Stimulated activated CD8-positive, alpha-beta memory T cell treated with anti-CD3 and anti-CD28 coated beads, Interleukin-15, amount 100 ng/mL, for 4 hours (primary cell): Measurements from ENCODE around the gene GRIP1.

Source experiments
- DNase-seq, 2 donors: peaks; one replicate each; pipeline ENCODE4 v3.0.0-alpha.2; 2020; ENCODE audit warnings: low read depth in 2 of 2

GRIP1 gene

DNA sequence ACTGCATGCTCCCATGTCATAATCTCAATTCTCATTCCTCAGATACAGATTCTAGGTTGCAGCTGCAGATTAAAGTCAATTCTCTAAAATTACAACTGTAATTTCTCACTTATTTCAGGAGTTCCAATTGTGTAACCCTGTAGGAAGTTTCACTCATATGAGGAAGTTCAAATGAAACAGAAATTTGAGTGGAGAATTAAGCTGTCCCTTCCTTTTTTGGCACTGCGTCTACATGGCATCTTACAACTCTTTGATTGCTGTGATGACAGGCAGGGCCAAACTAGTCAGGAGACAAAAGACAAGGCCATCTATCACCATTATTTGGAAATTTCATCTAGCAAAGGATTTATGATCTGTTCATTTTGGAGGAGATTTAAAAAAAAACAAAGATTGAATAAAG, 13.3 kb upstream of the GRIP1 start:
- no peak for DNase-seq

DNA sequence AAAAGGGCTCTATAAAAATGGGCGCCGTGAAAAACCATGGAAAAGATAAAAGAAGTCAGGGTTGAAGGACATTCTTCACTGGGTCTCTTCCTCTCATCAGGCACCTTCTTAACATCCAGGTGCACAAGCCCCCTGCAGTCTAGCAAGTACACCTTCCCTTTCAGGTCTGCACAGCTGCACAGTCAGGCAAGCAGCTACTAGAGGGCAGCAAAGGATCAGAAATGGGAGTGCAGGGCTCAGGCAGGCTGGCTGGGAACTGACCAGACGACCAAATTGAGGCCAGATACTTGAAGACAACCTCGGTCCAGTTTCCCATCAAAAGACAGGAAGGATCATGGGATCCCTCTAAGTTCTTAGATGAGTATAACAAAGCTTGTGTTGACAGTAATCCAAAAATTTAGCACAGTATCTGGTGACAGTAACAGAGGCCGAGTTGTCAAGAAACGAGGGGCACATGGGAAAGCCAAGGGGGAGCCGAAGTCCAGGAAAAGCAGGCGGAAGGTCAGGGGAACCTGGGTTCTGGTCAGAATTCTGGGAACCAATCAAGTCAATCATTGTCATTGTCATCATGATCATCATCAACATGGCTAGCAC, 10.1 kb upstream of the GRIP1 start:
- DNase-seq, result no peak

DNA sequence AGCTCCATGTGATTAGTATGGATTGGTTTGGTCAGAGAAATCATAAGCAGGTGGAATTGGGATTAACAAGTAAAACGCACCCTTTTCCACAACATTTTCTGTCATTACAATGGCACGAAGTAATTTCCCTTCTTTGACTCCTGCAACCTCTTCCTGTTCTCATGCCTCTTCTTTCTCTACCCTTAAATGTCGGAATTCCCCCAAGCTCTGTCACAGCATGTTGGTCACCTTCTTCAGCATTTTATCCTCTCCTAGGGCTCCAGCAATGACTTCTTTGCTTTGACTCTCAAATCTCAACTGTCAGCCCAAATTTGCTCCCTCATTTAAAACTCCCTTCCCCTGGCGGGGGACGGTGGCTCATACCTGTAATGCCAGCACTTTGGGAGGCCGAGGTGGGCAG, 5.3 kb upstream of the GRIP1 start:
- no peak for DNase-seq

DNA sequence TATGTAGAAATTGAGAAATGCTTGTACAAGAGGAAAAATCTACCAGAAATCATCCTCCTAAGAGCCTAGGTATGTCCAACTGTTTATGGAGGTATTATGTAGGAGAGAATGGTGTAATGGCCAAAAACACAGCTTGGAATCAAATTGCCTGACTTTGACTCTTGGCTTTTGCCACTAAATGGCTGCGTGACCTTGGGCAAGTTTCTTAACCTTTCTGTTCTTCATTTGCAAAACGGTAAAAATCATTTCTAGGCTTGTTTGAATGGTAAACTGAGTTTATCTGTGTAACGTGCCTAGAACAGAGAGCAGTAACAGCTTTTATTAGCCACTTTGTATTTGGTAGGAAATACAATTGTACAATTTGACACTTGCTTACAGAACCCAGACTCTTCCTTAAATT, 4.9 kb upstream of the GRIP1 start:
- DNase-seq, result no peak

DNA sequence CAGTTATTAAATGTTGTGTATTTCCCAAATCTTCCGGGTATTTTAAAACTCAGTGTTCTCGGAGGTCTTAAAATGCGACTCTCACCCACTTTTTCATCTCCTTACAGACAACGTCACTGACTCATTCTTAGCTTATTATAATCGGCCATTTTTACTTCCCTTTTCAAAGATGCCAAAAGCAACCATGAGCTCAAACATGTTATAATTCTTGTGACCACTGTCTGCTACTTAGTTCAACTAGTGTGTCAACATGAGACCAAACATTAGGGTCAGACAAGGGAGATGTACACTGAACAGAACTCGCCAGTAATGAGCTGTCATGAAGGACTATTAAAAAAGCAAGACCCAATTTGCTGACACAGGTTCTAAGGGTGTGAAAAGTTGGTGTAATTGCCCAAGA, 4.2 kb upstream of the GRIP1 start:
- DNase-seq, result no peak

DNA sequence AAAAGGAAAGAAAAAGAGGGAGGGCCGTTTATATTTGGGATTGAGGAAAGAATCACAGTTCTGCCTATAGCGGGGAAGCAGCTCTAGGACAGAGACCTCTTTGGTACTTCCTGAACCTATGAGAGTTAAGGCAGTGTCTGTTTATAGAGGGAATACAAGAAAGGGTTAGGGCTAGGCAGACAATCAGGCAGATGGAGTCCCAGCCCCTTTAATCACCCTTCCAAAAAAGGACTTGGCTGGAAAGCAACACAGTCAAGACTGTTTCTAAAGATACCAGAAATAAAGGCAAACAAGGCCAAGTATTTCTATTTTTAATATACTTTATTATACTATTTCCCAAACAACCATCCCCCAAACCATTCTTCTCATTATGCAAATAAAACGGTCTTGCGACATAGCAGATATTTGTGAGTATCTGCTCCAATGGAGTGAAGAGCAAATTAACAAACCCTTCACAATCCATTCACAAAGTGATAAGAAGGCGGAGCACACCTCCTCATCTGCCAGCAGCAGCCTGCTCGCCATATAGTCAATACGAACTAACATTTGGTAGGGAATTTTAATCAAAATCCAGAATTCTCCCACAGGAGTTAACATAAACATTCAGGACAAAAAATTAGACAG, 697 bp upstream of the GRIP1 start:
- no peak for DNase-seq

DNA sequence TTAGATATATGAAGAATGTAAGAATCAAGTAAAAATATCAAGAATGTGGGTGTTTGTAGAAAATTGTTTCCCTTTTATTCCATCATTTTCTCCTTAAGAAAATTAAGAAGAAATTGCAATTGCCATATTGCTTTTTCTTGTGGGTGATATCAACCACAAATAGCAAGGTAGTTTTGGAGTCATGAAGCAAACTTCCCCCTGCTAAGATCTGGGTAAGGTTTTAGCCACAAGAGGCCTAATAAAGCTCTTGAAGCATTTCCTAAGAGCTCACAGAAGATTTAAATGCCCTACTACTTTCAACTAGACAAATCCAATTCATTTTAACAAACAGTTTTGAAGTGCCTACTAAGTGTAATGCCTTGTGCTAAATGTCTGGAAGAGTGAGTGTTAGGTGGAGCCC, 2.6 kb downstream of the GRIP1 start:
- DNase-seq, result no peak

DNA sequence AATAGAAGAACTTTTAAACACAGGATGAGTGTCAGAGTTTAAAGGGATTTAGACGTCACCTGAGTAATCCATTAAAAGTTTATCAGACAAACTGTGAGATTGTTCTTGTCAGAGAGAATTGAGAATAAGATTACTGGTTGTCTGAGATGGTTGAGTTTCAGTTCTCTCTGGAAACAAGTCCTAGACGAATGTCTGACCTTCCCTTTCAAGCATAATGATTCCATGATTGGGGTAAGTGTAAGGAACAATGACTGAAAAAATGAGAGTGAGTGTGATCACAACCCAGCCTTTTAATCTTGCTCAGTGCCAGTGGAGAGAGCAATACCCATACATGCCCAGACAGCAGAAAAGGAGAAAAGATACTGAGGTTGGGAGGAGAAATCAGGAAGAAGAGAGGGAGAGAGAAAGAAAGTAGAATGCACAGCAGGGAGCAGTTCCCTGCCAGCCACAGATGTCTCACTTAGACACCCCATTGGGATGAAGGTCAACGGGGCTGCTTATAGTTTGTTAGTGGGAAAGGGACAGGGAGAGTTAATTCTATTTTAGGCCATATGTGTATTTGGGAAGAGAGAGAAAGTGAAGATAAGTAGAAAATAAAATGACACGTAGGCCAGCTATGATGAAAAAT, 4.3 kb downstream of the GRIP1 start:
- no peak for DNase-seq

DNA sequence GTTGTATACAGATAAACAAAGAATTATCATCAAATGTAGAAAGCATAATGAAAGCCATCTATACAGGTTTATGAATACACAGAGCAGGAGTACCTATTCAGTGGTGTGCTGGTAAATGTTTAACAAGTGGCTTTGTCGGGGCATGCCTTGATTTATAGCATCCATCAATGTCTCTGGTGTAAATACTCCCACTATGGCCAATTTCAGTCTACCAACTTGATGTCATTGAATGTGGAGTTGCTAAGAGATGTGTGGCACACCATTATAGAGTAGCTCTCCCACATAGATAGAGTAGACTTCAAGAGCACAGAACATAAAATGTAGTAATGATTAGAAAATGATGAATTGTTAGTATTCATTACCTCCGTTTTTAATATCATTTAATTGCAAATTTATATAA, 9.3 kb downstream of the GRIP1 start:
- DNase-seq, result no peak

DNA sequence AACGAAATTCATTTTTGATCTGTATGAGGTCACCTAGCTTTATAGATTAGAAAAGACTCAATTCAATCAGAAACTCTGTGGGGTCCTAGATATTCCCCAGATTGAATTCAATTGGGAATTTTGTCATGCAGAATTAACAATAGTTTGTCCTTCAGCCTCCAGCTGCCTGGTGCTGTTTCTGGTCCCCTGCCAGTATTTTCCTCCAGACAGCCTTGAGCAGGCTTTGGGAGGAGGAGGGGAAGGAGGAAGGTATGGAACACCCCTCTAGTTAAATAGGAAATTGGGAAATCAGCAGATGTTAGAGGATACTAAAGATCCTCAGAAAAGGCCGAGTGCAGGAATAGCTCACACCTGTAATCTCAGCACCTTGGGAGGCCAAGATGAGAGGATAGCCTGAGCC, 10.6 kb downstream of the GRIP1 start:
- DNase-seq, result no peak

DNA sequence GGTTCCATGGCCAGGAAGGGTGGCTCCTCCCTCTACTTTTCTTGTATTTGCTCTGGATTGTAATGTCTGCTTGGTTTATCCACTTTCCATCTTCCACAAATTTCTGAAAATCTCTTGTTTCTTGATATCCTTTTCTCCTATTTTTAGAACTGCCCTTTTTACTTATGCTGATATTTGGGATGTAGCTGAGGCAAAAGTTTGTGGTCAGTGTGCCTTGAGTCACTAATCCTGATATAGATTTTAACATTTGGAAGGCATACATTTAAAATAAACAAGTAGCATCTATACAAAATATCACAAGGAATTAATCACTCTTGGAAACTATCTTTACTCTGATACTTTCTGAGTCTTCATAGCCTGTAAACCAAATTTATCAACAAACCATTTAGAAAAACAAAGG, 11.0 kb downstream of the GRIP1 start:
- DNase-seq, result no peak

DNA sequence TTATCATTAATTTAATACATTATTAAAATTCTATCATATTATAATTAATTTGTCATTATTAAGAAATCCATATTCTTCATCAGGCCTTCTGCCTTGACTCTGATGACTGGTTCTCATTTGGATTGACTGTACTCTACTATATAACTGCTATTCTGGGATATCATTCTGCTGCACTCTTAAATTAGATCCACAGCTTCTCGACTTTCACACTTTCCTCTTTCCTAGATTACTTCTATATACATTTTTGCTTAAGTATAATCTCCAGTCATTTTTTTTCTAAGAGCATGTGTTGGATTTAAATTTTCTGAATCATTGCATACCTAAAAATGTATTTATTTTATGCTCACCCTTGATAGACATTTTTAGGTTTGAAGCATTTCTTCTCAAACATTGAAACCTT, 12.4 kb downstream of the GRIP1 start:
- no peak for DNase-seq

DNA sequence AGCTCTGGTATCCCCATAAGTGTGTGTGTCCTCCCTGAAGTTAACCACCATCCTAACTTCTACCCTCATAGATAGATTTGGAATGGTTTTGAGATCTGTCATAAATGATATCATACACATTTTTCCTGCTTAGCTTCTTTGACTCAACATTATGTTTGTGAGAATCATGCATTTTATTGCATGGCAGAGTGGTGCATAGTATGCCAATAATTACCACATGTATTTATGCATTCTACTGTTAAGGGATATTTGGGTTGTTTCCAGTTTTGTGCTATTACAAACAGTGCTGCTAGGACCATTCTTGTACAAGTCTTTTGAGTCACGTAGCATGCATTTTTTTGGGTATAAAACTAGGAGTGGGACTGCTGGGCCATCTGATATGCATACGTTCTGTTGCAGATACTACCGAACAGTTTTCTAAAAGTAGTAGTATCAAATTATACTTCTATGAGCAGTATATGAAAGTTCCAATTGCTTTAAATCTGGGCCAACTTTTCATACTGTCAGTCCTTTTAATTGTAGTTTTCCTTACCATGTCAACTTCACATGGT, 13.4 kb downstream of the GRIP1 start:
- no peak for DNase-seq

DNA sequence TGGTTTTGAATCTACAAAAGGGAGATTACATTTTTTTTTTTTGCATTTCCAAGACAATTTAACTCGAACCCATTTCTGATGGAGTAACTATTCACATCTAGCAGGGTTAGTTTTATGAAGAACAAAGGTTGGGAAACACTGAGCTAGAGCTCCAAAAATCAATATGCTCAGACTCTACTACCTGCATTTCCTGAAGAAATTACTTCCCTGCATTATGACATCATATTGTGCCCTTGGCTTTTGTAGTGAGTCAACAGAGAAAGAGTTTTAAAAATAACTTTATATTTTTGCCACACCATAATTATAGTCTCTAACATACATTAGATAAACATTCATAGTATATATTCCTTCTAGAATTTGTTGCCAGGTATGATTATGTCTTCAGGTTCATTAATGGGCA, 14.8 kb downstream of the GRIP1 start:
- DNase-seq, result no peak

DNA sequence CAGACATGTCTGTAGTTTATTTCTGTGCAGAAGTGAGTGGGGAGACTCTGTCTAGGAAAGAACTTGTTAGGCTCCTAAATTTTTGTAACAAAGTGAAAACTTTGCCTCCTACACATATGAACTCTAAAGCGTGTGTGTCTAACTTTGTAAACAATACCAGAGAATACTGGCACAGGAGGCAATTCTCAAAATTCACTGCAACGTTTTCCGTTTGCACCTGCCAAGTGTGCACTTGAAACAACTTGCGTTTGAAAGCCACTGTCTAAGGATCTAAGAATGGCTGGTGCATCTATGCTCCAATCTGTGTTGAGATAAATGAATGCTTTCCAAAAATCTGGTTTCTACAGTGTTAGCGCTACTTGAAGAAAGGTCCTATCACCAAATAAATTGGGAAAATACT, 15.3 kb downstream of the GRIP1 start:
- DNase-seq, result no peak

DNA sequence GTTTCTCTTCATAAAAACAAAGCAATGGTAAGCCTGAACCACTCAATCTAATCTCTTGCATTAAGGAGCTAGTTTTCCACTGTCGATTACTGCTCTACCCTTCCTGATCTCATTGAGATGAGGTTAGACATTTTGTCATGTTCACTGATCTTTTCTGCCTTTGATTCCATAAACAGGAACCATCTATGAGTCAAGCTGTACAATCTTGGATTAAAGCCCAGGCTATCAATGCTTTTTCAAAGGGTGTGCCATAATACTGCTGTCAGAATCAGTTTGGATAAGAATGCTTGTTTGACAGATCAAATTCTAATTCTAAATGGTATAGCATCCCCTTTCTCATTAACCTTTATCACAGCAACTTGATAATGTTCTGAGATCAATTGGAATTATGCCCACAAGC, 16.1 kb downstream of the GRIP1 start:
- no peak for DNase-seq

DNA sequence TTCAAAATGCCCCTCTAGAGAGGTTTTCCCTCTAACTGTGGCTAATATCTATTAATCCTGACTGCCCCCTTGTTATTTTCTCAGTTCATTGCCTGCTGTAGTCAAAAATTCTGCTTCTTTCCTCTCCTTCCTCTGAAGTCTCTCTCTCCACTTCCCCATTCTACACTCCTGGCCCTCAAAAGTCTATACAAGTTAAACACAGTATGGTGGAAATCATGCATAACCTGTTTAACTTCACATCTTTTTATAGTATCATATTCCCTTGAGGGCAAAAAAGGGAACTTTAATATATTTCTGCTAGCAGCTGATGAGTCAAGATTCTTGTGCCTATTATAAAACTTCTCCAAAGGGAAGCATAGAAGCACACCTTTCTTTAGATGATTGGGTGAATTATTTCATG, 16.7 kb downstream of the GRIP1 start:
- no peak for DNase-seq

DNA sequence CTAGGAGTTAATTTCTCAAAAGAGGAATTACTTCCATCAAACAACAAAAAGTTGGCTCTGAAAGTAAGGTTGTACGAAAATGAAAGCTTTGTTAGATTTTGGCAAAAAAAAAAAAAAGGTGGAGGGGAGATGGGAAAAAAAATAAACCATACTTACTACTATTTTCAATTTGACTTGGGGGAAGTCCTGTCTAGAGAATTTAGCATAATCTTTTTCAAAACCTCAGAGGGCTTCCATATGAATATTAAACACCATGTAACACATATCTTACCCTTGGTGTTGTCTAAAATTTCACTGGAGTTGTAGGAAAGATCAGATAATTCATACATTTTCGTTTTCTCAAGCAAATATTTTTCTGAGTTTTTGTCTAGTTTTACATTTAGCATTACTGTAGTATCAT, 17.5 kb downstream of the GRIP1 start:
- no peak for DNase-seq

DNA sequence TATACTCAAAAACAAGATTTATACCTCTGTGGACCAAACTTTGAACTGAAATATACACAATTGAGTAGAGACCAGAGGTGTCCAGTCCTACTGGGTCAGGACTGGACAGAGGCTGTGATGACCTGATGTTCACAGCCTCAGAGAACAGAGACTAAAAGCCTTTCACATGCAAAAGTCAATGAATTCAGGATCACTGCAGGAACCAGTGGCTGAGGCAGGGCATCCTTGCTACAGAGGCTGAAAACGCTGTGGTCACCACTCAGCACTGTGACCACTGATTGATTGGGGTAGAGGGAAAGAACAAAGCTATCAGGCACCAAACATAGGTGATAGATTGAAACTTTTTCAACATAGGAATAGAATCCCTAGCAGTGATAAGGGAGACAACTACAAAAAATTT, 25.1 kb downstream of the GRIP1 start:
- DNase-seq, result no peak

DNA sequence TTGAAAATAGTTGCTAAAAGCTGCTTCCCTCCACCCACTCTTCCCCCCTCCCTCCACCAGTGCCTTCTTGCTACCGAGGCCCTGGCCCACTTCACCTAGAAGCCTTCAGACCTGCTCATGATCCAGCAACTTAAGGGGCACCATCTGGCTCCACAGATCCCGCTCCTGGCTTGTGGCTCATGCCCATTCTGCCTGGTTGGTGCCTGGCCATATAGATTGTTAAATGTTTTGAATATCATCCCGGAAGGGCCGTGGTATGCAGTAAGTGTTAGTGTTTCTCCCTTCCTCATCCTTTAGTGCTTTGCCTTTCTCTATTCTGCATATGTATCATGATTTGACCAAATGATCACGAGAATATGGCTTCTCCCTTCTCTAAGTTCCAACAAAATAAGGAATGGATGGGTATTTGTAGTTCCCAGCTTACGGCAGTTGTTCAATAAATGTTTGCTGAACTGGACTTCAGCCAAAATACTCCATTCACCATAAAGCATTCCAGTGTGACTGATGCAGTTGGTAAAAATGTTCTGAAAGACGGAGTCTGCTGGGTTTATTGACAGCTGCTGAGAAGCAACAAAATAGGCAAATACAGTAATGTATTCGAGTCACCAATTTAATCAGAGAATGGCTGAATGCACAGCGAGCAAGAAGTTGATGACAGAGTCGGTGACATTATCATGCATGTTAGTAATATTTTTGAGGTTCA, 30.7 kb downstream of the GRIP1 start:
- no peak for DNase-seq

DNA sequence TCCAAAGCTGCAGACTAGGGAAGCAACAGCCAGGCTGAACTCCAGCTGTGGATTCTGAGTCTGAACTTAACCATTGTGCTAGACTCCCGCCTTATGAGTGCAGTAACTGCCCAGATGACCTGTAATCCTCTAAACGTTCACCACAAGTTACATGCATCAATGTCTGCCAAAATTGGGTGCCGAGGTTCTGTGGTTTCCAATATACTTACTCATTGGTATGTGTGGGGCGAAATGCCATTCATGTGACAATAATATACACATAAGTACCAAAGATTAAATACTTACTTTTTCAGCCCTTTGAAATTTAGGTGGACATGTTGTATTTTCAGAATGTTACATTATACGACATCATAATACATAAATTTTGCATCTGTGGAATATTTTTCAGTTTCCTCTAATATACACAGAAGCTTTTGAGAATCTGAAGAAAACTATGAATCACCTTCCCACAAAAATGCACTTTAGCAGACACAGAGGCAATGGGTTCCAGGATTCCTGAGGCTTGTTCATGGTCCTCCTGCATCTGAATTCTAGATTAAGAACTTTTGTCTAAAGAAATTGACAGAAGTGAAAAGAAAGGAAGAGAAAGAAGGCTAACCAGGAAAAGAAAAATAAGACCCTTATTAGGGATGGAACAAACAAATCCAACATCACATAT, 31.7 kb downstream of the GRIP1 start:
- DNase-seq, result no peak

DNA sequence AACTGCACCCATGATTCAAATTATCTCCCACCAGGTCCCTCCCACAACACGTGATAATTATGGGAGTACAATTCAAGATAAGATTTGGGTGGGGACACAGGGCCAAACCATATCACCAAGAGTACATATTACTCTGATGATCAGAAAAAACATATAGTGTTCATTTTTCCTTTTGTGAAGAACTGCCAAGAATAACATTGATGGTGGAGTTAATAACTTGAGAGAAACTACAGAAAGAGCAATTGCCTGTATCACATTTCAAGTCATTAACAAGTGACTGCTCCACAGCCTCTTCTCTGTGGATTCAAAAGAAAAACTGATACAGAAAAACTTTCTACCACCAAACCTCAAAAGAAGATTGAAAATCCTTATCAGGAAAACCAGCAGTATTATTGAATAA, 34.7 kb downstream of the GRIP1 start:
- DNase-seq, result no peak
